ENCODE data around the gene ADSS2. TPM values are rescaled to one million over a fixed set of nuclear protein-coding genes. Genes with fewer than 3 reads are reported as not detected.

ADSS2 gene
- polyA plus RNA-seq, 1 of the 3 experiments (the other 2 are of a cell fraction), result 30.7 TPM

DNA sequence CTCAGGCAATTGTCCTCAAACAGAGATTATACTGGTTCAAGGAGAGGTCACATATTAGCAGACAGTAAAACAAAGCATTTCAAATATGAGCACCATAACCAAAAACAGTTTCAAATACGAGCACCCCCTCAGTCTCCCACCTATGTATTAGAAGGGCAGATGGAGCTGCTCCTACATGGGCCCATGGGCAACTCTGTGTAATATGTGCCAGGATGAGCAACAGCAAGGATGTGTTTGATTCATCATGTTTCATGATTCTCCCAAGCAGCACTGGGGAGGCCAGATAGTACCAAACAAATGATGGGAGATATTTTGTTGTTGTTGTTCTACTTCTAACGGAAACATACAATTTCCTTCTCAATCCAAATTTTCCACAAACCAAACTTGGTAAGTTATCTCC, 8.9 kb downstream of the ADSS2 start:
- CTCF ChIA-PET, result interaction anchor here (1.5 kb wide), 1 partner anchor 22 kb away, joined by 3 read pairs; no protein-coding TSS in a partner anchor
- 94% methylated on average over 2 of the region's 2 CpGs for WGBS (ENCODE audit: low lambda C conversion rate)
- Histone ChIP-seq H3K4me2 (no peak overlapping the region), H3K9me3 (no peaks in the 10 kb centered on the region), H3K27me3 (ENCODE audit: insufficient read depth) (no peaks in the 10 kb centered on the region), H3K27ac (ENCODE audit: low read depth in 2 of 2, low read length in 1 of 2) (no peak overlapping the region; a peak in 2 of 4 replicates), H2AFZ (ENCODE audit: low read depth) (no peak overlapping the region), H4K20me1 (ENCODE audit: insufficient read depth) (no peaks in the 10 kb centered on the region), H3K4me3 (ENCODE audit: low read depth in 2 of 2, low read length in 1 of 2) (no peak overlapping the region), H3F3A (replicated peaks; ENCODE audit: insufficient read depth) (peaks cover 31% of the 10 kb centered on the region), H3K36me3 (replicated peaks in 1 of 2; ENCODE audit: control insufficient read depth in 1 of 2, insufficient read depth in 2 of 2, low read length in 1 of 2) (peaks cover 15 to 18% of the 10 kb centered on the region in 2 experiments), H3K9me2 (no peaks in the 10 kb centered on the region), H3K79me2 (ENCODE audit: insufficient read depth) (peaks cover 96% of the 10 kb centered on the region), H3K9ac (no peak overlapping the region), H3K4me1 (ENCODE audit: control insufficient read depth in 1 of 2, insufficient read depth in 2 of 2, low read depth in 1 of 2, low read length in 1 of 2) (peaks cover 23 to 38% of the 10 kb centered on the region in 2 experiments)
- POLR2A ChIA-PET, result interaction anchor here (0.9 kb wide), 1 partner anchor 8 kb away, joined by 3 read pairs; no protein-coding TSS in a partner anchor
- no peak for DNase-seq
- TF ChIP-seq ELF1 (IDR thresholded peaks at IDR 0.05) (no peak), TCF12 (IDR thresholded peaks at IDR 0.05) (no peak), SMC3 (IDR thresholded peaks at IDR 0.05; ENCODE audit: low read depth, low read length) (no peak), EP300 (IDR thresholded peaks at IDR 0.05; ENCODE audit: borderline replicate concordance in 1 of 2, low read depth in 1 of 2, low read length in 1 of 2) (no peak), CTCF (IDR thresholded peaks at IDR 0.05) (no peak), YY1 (IDR thresholded peaks at IDR 0.05; ENCODE audit: low read depth) (no peak), EZH2phosphoT487 (IDR thresholded peaks at IDR 0.05; ENCODE audit: borderline replicate concordance, low read depth) (no peak), FOXJ3 (CRISPR knock-in tag; IDR thresholded peaks at IDR 0.05) (no peak), RCOR1 (IDR thresholded peaks at IDR 0.05; ENCODE audit: low read length) (no peak), GABPA (IDR thresholded peaks at IDR 0.05; ENCODE audit: low read depth) (no peak), REST (IDR thresholded peaks at IDR 0.05; ENCODE audit: low read depth, low read length) (no peak), USF2 (IDR thresholded peaks at IDR 0.05; ENCODE audit: borderline replicate concordance, low read depth, low read length) (no peak), SIN3A (IDR thresholded peaks at IDR 0.05; ENCODE audit: borderline replicate concordance, low read depth, low read length) (no peak), JUND (IDR thresholded peaks at IDR 0.05) (no peak), MEF2A (IDR thresholded peaks at IDR 0.05; ENCODE audit: borderline replicate concordance, low read depth) (no peak)
- TF ChIP-seq, protein P1, sequence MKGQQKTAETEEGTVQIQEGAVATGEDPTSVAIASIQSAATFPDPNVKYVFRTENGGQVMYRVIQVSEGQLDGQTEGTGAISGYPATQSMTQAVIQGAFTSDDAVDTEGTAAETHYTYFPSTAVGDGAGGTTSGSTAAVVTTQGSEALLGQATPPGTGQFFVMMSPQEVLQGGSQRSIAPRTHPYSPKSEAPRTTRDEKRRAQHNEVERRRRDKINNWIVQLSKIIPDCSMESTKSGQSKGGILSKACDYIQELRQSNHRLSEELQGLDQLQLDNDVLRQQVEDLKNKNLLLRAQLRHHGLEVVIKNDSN (IDR thresholded peaks at IDR 0.05; ENCODE audit: borderline replicate concordance, low read depth), result no peak
- TF ChIP-seq, protein P2, sequence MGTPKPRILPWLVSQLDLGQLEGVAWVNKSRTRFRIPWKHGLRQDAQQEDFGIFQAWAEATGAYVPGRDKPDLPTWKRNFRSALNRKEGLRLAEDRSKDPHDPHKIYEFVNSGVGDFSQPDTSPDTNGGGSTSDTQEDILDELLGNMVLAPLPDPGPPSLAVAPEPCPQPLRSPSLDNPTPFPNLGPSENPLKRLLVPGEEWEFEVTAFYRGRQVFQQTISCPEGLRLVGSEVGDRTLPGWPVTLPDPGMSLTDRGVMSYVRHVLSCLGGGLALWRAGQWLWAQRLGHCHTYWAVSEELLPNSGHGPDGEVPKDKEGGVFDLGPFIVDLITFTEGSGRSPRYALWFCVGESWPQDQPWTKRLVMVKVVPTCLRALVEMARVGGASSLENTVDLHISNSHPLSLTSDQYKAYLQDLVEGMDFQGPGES (IDR thresholded peaks at IDR 0.05; ENCODE audit: low read depth, low read length), result no peak
